ENCODE results near the gene COQ5.

The COQ5 gene

DNA sequence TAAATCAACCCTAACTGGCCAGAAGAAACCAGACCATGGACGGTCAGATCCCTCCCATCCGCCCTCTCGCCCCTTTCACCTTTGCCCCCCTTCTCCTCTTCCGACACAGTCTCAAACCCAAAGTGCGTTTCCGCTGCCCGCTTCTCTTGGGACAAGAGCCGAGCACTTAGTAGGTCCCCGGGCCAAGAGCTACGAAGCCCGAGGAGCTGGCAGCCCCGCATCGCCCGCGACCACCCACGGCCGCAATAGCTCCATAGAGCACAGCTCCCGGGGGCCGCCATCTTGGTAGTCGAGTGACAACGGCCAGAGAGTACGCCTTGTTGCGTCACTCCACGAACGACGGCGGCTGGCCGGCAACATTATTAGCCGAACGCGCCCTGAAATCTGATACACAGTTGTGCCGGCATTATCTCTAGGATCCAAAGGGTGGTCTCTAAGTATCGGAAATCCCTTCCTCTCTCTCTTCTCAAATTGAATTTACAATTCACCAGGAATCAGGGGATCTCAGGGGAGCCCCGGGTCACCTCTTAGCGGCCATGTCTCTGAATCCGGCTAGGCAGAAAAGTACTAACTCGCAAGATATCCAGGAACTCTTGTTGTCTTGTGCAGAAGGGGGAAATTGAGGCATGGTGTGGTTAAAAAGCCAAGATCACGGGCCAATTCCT, at the start of gene COQ5:
Gene COQ5 (minus strand): TSS at position 298 of the 665 bp plus-strand sequence. CDS start 17 bp downstream, at position 281.
- Mint-ChIP-seq H3K27me3 (ENCODE audit: low read depth) (no peaks in the 10 kb centered on the region), H3K36me3 (ENCODE audit: low read depth) (peaks cover 6% of the 10 kb centered on the region), H3K4me1 (ENCODE audit: low read depth) (peaks cover 21% of the 10 kb centered on the region), H3K9me3 (no peaks in the 10 kb centered on the region), H3K4me3 (peak within 1 kb of the TSS; percentile 99), H3K27ac (peak within 1 kb of the TSS; percentile 99)

DNA sequence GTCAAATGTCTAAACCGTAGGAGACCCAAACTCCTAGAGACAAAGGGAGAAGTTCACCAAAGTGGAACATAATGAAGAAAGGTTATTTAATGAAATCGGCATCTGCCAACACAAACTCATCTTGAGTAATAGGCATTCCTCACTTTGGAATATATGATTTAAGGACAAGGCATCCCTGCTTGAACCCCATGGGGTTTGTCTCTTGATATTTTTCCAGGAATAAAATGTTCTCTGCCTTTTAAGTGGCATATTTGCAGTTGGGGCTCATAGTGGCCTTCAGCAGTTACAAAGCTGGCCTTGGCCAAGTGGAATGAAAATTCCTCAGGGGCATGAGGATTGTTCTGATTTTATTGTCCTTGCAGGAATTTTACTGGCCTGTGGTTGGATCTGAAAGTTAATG, 45.1 kb upstream of the COQ5 start:
- Mint-ChIP-seq H3K27ac (no peak overlapping the region), H3K4me1 (ENCODE audit: low read depth) (peaks cover 3% of the 10 kb centered on the region), H3K9me3 (no peaks in the 10 kb centered on the region), H3K4me3 (no peak overlapping the region), H3K27me3 (ENCODE audit: low read depth) (no peaks in the 10 kb centered on the region), H3K36me3 (ENCODE audit: low read depth) (peaks cover 57% of the 10 kb centered on the region)

DNA sequence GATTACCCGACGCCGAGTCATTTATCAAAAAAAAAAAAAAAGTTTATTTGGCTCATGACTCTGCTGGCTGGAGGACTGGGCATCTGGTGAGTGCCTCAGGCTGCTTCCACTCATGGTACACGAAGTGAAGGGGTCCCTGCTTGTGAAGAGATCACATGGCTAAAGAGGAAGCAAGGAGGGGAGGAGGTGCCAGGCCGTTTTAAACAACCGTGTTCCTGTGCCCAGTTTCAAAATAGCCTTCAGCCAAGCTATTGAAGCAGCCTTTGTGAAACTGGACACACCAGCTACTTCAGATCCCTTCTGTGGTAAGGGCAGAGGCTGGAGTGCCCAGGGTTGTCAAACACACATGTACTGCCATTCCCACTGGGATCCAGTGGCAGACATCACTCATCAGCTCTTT, 44.6 kb upstream of the COQ5 start:
- Mint-ChIP-seq H3K9me3 (no peaks in the 10 kb centered on the region), H3K27me3 (ENCODE audit: low read depth) (no peaks in the 10 kb centered on the region), H3K4me3 (no peak overlapping the region), H3K36me3 (ENCODE audit: low read depth) (peaks cover 58% of the 10 kb centered on the region), H3K27ac (no peak overlapping the region), H3K4me1 (ENCODE audit: low read depth) (peaks cover 3% of the 10 kb centered on the region)

- Mint-ChIP-seq H3K9me3 (no peaks in the 10 kb centered on the region), H3K36me3 (ENCODE audit: low read depth) (peaks cover 54% of the 10 kb centered on the region), H3K4me1 (ENCODE audit: low read depth) (peaks cover 3% of the 10 kb centered on the region), H3K4me3 (no peak overlapping the region), H3K27me3 (ENCODE audit: low read depth) (no peaks in the 10 kb centered on the region), H3K27ac (peak overlapping the region; percentile 7)
Measured at GRCh38 chr12:120571299-120571698, 42.3 kb upstream of the COQ5 start.

GRCh38 chr12:120563495-120563894, 34.5 kb upstream of the COQ5 start:
- Mint-ChIP-seq H3K4me3 (no peak overlapping the region), H3K27me3 (ENCODE audit: low read depth) (no peaks in the 10 kb centered on the region), H3K9me3 (no peaks in the 10 kb centered on the region), H3K4me1 (ENCODE audit: low read depth) (no peaks in the 10 kb centered on the region), H3K27ac (no peak overlapping the region), H3K36me3 (ENCODE audit: low read depth) (peaks cover 41% of the 10 kb centered on the region)

GRCh38 chr12:120562906-120563305, 33.9 kb upstream of the COQ5 start:
- H3K4me1 Mint-ChIP-seq (ENCODE audit: low read depth), result no peaks in the 10 kb centered on the region
- no peak overlapping the region for H3K27ac Mint-ChIP-seq
- no peak overlapping the region for H3K4me3 Mint-ChIP-seq
- H3K9me3 Mint-ChIP-seq, result no peaks in the 10 kb centered on the region
- H3K36me3 Mint-ChIP-seq (ENCODE audit: low read depth), result peaks cover 42% of the 10 kb centered on the region
- H3K27me3 Mint-ChIP-seq (ENCODE audit: low read depth), result no peaks in the 10 kb centered on the region

DNA sequence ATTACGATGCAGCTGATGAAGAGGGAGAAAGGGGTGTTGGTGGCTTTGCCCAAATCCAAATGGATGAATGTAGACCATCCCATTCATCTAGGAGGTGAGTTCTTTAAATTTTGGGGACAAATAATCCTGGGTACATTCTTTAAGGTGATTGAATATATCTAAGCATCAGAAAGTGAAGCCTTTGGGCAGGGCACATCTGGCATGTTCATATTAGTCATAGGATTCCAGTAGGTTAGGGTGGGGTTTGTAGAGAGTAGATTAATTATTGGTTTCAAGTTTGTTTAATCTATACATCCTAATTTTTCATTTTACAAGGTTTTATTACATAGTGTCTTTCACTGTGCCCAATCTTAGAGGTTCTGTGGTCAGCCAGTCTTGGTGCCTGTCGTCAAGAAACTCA, 28.6 kb upstream of the COQ5 start:
- H3K4me3 Mint-ChIP-seq, result no peak overlapping the region
- H3K27me3 Mint-ChIP-seq (ENCODE audit: low read depth), result no peaks in the 10 kb centered on the region
- H3K27ac Mint-ChIP-seq, result no peak overlapping the region
- H3K9me3 Mint-ChIP-seq, result no peaks in the 10 kb centered on the region
- H3K4me1 Mint-ChIP-seq (ENCODE audit: low read depth), result no peaks in the 10 kb centered on the region
- H3K36me3 Mint-ChIP-seq (ENCODE audit: low read depth), result peaks cover 39% of the 10 kb centered on the region

GRCh38 chr12:120554678-120555077, 25.7 kb upstream of the COQ5 start:
- H3K27ac Mint-ChIP-seq, result no peak overlapping the region

DNA sequence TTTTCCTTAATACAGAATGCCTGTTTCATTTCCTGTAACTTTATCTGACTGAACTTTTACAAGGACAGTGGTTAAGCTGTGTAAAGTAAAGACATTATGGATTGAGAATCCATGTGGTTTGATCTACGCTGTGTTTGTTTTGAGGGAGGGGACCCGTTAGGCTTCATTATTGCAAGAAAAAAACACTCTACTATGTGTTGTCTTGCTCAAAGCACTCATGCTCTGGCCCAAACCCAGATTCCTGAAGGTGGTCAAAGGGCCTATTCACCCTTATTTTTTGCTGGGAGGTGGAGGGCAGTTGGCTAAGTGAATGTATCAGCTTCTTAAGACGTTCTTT, 17.1 kb upstream of the COQ5 start:
- no peaks in the 10 kb centered on the region for H3K27me3 Mint-ChIP-seq (ENCODE audit: low read depth)
- no peak overlapping the region for H3K27ac Mint-ChIP-seq
- no peaks in the 10 kb centered on the region for H3K9me3 Mint-ChIP-seq
- H3K36me3 Mint-ChIP-seq (ENCODE audit: low read depth), result peaks cover 12% of the 10 kb centered on the region
- peaks cover 2% of the 10 kb centered on the region for H3K4me1 Mint-ChIP-seq (ENCODE audit: low read depth)
- no peak overlapping the region for H3K4me3 Mint-ChIP-seq

More at GRCh38 chr12:120554678-120555077, 25.7 kb upstream of the COQ5 start:
- no peak overlapping the region for H3K4me3 Mint-ChIP-seq
- peaks cover 29% of the 10 kb centered on the region for H3K36me3 Mint-ChIP-seq (ENCODE audit: low read depth)
- no peaks in the 10 kb centered on the region for H3K9me3 Mint-ChIP-seq
- H3K27me3 Mint-ChIP-seq (ENCODE audit: low read depth), result no peaks in the 10 kb centered on the region
- peaks cover 3% of the 10 kb centered on the region for H3K4me1 Mint-ChIP-seq (ENCODE audit: low read depth)

GRCh38 chr12:120544691-120545090, 15.7 kb upstream of the COQ5 start:
- Mint-ChIP-seq H3K27ac (no peak overlapping the region), H3K36me3 (ENCODE audit: low read depth) (peaks cover 15% of the 10 kb centered on the region), H3K4me1 (ENCODE audit: low read depth) (peaks cover 6% of the 10 kb centered on the region), H3K27me3 (ENCODE audit: low read depth) (no peaks in the 10 kb centered on the region), H3K4me3 (no peak overlapping the region), H3K9me3 (no peaks in the 10 kb centered on the region)

- no peaks in the 10 kb centered on the region for H3K9me3 Mint-ChIP-seq
- no peaks in the 10 kb centered on the region for H3K27me3 Mint-ChIP-seq (ENCODE audit: low read depth)
- no peak overlapping the region for H3K27ac Mint-ChIP-seq
- H3K4me3 Mint-ChIP-seq, result no peak overlapping the region
- H3K4me1 Mint-ChIP-seq (ENCODE audit: low read depth), result peaks cover 28% of the 10 kb centered on the region
- H3K36me3 Mint-ChIP-seq (ENCODE audit: low read depth), result peaks cover 23% of the 10 kb centered on the region
Measured at GRCh38 chr12:120542166-120542565, 13.2 kb upstream of the COQ5 start.

DNA sequence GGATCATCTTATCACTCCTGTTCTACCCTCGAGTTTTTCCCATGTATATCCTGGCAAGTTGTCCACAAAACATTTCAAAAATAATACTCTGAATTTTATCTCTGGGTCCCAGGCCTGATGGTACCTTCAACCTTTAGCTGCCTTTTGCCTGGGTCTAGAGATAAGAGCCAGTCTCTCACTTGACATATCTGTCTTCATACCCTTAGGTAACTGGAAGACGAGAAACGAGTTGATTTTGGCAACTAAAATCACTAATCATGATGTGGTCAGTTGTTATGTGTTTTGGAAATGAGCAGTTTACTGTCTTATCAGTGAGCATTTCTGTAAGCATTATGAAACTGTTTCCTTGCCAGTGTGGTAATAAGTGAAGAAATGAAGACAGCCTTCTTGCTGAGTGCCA, 11.5 kb upstream of the COQ5 start:
- Mint-ChIP-seq H3K9me3 (no peaks in the 10 kb centered on the region), H3K4me3 (no peak overlapping the region), H3K27me3 (ENCODE audit: low read depth) (no peaks in the 10 kb centered on the region), H3K27ac (no peak overlapping the region), H3K4me1 (ENCODE audit: low read depth) (peaks cover 43% of the 10 kb centered on the region), H3K36me3 (ENCODE audit: low read depth) (peaks cover 25% of the 10 kb centered on the region)

DNA sequence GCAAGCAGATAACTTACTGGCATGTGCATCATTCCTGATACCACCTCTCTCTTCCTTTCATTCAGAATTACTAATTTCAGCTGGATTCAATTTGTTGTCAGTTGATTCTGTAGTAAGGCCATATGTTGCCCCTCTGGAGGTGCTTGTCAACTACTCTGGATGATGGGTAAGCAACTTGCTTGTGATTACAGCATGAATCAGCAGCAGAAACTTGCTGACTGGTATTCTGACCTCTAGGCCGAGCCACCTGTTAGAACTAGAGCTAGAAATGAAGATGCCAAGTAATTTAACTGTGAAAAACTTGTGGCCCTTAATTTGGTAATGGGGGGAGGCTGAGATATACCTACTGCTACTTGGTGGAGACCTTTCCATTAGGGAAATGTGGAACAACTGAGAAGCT, 10.3 kb upstream of the COQ5 start:
- no peaks in the 10 kb centered on the region for H3K27me3 Mint-ChIP-seq (ENCODE audit: low read depth)
- H3K9me3 Mint-ChIP-seq, result no peaks in the 10 kb centered on the region
- H3K36me3 Mint-ChIP-seq (ENCODE audit: low read depth), result peaks cover 24% of the 10 kb centered on the region
- peaks cover 46% of the 10 kb centered on the region for H3K4me1 Mint-ChIP-seq (ENCODE audit: low read depth)
- no peak overlapping the region for H3K4me3 Mint-ChIP-seq
- H3K27ac Mint-ChIP-seq, result peak overlapping the region; percentile 84

DNA sequence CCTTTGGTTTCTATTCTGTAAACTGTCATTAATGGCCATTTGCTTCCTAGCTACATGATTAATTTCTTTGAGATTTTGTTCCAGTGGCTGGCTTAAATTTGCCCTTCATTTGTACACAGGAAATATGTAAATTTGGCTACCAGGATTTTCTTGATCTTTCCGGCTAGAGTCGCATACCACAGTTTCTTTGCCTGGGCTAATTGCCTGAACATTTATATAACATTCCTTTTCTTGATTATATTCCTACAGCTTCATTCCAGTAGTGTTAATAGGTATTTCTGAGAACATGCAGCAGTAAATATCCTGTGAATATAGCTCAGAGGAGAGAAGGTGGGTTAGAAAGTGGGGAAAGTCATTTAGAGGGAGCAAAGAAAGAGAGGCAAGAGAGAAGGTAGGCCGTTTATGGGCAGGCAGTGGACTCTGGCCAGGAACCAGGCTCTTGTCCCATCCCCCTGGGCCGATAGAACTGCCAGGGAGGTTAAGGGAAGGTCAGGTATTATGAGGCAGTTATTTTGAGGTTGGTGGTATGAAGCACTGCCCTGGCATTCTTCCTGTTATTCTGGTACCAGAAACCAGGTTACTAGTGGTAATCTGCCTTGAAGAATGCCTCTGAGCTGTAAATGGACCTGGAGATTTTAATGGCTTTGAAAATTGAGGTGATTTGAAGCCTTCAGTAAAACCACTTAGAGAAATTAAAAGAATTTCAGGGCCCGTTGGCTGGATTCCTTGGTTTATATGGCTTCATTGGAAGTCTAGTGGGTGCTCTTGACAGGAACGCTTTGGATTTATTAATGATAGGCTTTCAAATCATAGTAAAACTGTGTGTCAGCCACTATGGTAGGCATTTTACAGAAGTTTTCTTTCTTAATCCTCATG, 9.6 kb upstream of the COQ5 start:
- peaks cover 24% of the 10 kb centered on the region for H3K36me3 Mint-ChIP-seq (ENCODE audit: low read depth)
- H3K27me3 Mint-ChIP-seq (ENCODE audit: low read depth), result no peaks in the 10 kb centered on the region
- H3K27ac Mint-ChIP-seq, result peak overlapping the region; percentile 84
- H3K4me3 Mint-ChIP-seq, result peak overlapping the region; percentile 79
- no peaks in the 10 kb centered on the region for H3K9me3 Mint-ChIP-seq
- peaks cover 49% of the 10 kb centered on the region for H3K4me1 Mint-ChIP-seq (ENCODE audit: low read depth)

- H3K36me3 Mint-ChIP-seq (ENCODE audit: low read depth), result peaks cover 24% of the 10 kb centered on the region
- H3K27ac Mint-ChIP-seq, result peak overlapping the region; percentile 42
- no peaks in the 10 kb centered on the region for H3K9me3 Mint-ChIP-seq
- H3K4me1 Mint-ChIP-seq (ENCODE audit: low read depth), result peaks cover 50% of the 10 kb centered on the region
- no peaks in the 10 kb centered on the region for H3K27me3 Mint-ChIP-seq (ENCODE audit: low read depth)
- peak overlapping the region; percentile 79 for H3K4me3 Mint-ChIP-seq
Measured at GRCh38 chr12:120537856-120538220, 8.9 kb upstream of the COQ5 start.
